MG63 (cell line): Measurements from ENCODE around the gene MRPS34. TPM values are rescaled to one million over a fixed set of nuclear protein-coding genes. Genes with fewer than 3 reads are reported as not detected.
"Not testable (repeated sequence)": the region's sequence is repeated elsewhere in the genome, so short reads cannot be mapped to it uniquely, and the experiment has no call there.

Experiments
- DNase-seq: peaks from one replicate; pipeline ENCODE4 v3.0.0-alpha.2; 2020
- H3K27me3 ChIP-seq: fragments of 250-450 bp; sonication (Bioruptor Pico); 2 replicates; pipeline ENCODE4 v1.5.1; 2020; ENCODE audit warnings: mild to moderate bottlenecking, moderate library complexity
- H3K36me3 ChIP-seq: fragments of 250-450 bp; sonication (Bioruptor Pico); 2 replicates; pipeline ENCODE4 v1.5.1; 2020; ENCODE audit warnings: mild to moderate bottlenecking, moderate library complexity
- H3K4me3 ChIP-seq: fragments of 250-450 bp; sonication (Bioruptor Pico); 2 replicates; pipeline ENCODE4 v1.5.1; 2020; ENCODE audit warnings: mild to moderate bottlenecking, moderate library complexity
- H3K9me3 ChIP-seq: fragments of 250-450 bp; sonication (Bioruptor Pico); 2 replicates; pipeline ENCODE4 v1.5.1; 2020; ENCODE audit warnings: mild to moderate bottlenecking, moderate library complexity
- total RNA-seq: library from RNA; depleted of rRNA; stranded (reverse); fragments of >200 nt; shearing (Covaris generic); gene quantifications from 2 replicates; pipeline ENCODE4 v1.2.3, GENCODE V29; 2014; ENCODE audit warnings: low replicate concordance

The MRPS34 gene
- total RNA-seq, 1 experiment from 2014 or later, result 225 TPM

- 0 out of 2 replicates have a peak, but pooled peaks cover 7% of the 10 kb centered on the region for H3K9me3 ChIP-seq
- no peak for DNase-seq
- H3K27me3 ChIP-seq, result no peaks in the 10 kb centered on the region
- H3K4me3 ChIP-seq, result no peak overlapping the region
- H3K36me3 ChIP-seq, result peaks cover 49% of the 10 kb centered on the region
Observed at GRCh38 chr16:1808691-1809090, 35.8 kb upstream of the MRPS34 start.

GRCh38 chr16:1807626-1808025, 34.7 kb upstream of the MRPS34 start:
- no peak for DNase-seq
- H3K9me3 ChIP-seq, result 0 out of 2 replicates have a peak, but pooled peaks cover 7% of the 10 kb centered on the region

GRCh38 chr16:1800701-1801100, 27.8 kb upstream of the MRPS34 start:
- Histone ChIP-seq H3K9me3 (peaks cover 11% of the 10 kb centered on the region), H3K4me3 (no peak overlapping the region), H3K36me3 (peaks cover 6% of the 10 kb centered on the region), H3K27me3 (no peaks in the 10 kb centered on the region)
- DNase-seq, result no peak

More at GRCh38 chr16:1807626-1808025, 34.7 kb upstream of the MRPS34 start:
- Histone ChIP-seq H3K36me3 (peaks cover 46% of the 10 kb centered on the region), H3K4me3 (no peak overlapping the region), H3K27me3 (no peaks in the 10 kb centered on the region)

GRCh38 chr16:1799263-1799662, 26.3 kb upstream of the MRPS34 start:
- H3K9me3 ChIP-seq, result peaks cover 11% of the 10 kb centered on the region
- H3K4me3 ChIP-seq, DNase-seq, H3K27me3 ChIP-seq, H3K36me3 ChIP-seq: not testable (repeated sequence)

GRCh38 chr16:1794908-1795666, 22.2 kb upstream of the MRPS34 start:
- DNase-seq, result no peak
- no peaks in the 10 kb centered on the region for H3K27me3 ChIP-seq
- H3K36me3 ChIP-seq, result peaks cover 4% of the 10 kb centered on the region; the same call in 1 of the 2 replicates
- peaks cover 11% of the 10 kb centered on the region for H3K9me3 ChIP-seq
- no peak overlapping the region for H3K4me3 ChIP-seq

GRCh38 chr16:1794221-1794871, 21.4 kb upstream of the MRPS34 start:
- Histone ChIP-seq H3K27me3 (no peaks in the 10 kb centered on the region), H3K9me3 (peaks cover 10% of the 10 kb centered on the region), H3K4me3 (no peak overlapping the region), H3K36me3 (peaks cover 5% of the 10 kb centered on the region; the same call in 1 of the 2 replicates)
- no peak for DNase-seq

- DNase-seq, result no peak
- peaks cover 11% of the 10 kb centered on the region for H3K36me3 ChIP-seq
- no peak within 1 kb of the TSS for H3K4me3 ChIP-seq
- H3K9me3 ChIP-seq, result peaks cover 8% of the 10 kb centered on the region
- no peaks in the 10 kb centered on the region for H3K27me3 ChIP-seq
Observed at GRCh38 chr16:1793578-1794220, 20.8 kb upstream of the MRPS34 start, which contains the start of gene IGFALS. Gene IGFALS (minus strand): TSS chr16:1793705. CDS start chr16:1793652, 53 bp downstream.

- Histone ChIP-seq H3K4me3 (no peak overlapping the region), H3K9me3 (peaks cover 3% of the 10 kb centered on the region), H3K27me3 (no peaks in the 10 kb centered on the region), H3K36me3 (peaks cover 18% of the 10 kb centered on the region)
- DNase-seq, result no peak
Observed at GRCh38 chr16:1792836-1793577, 20.1 kb upstream of the MRPS34 start.

- Histone ChIP-seq H3K36me3 (peaks cover 23% of the 10 kb centered on the region), H3K4me3 (no peak overlapping the region), H3K27me3 (no peaks in the 10 kb centered on the region), H3K9me3 (no peaks in the 10 kb centered on the region)
- DNase-seq, result no peak
Observed at GRCh38 chr16:1791943-1792812, 19.2 kb upstream of the MRPS34 start.

GRCh38 chr16:1791256-1791942, 18.5 kb upstream of the MRPS34 start:
- H3K4me3 ChIP-seq, result no peak overlapping the region
- H3K9me3 ChIP-seq, result no peaks in the 10 kb centered on the region
- H3K36me3 ChIP-seq, result peaks cover 30% of the 10 kb centered on the region
- DNase-seq, result no peak
- no peaks in the 10 kb centered on the region for H3K27me3 ChIP-seq

- no peaks in the 10 kb centered on the region for H3K27me3 ChIP-seq
- peaks cover 37% of the 10 kb centered on the region for H3K36me3 ChIP-seq
- H3K9me3 ChIP-seq, result no peaks in the 10 kb centered on the region
- DNase-seq, result no peak
- H3K4me3 ChIP-seq, result no peak overlapping the region
Observed at GRCh38 chr16:1790611-1791255, 17.8 kb upstream of the MRPS34 start.

- Histone ChIP-seq H3K4me3 (no peak overlapping the region), H3K36me3 (peaks cover 41% of the 10 kb centered on the region), H3K27me3 (no peaks in the 10 kb centered on the region), H3K9me3 (no peaks in the 10 kb centered on the region)
- DNase-seq, result no peak
Observed at GRCh38 chr16:1790261-1790610, 17.3 kb upstream of the MRPS34 start.

GRCh38 chr16:1789643-1790045, 16.7 kb upstream of the MRPS34 start:
- H3K4me3 ChIP-seq, result no peak overlapping the region
- peaks cover 43% of the 10 kb centered on the region for H3K36me3 ChIP-seq
- no peak for DNase-seq
- no peaks in the 10 kb centered on the region for H3K9me3 ChIP-seq
- H3K27me3 ChIP-seq, result no peaks in the 10 kb centered on the region

- H3K36me3 ChIP-seq, result peaks cover 50% of the 10 kb centered on the region
Observed at GRCh38 chr16:1788708-1789100, 15.8 kb upstream of the MRPS34 start.

GRCh38 chr16:1788095-1788707, 15.3 kb upstream of the MRPS34 start:
- no peak for DNase-seq
- no peak overlapping the region for H3K4me3 ChIP-seq
- peaks cover 53% of the 10 kb centered on the region for H3K36me3 ChIP-seq
- H3K27me3 ChIP-seq, result no peaks in the 10 kb centered on the region
- H3K9me3 ChIP-seq, result no peaks in the 10 kb centered on the region

More at GRCh38 chr16:1788708-1789100, 15.8 kb upstream of the MRPS34 start:
- Histone ChIP-seq H3K4me3 (no peak overlapping the region), H3K9me3 (no peaks in the 10 kb centered on the region), H3K27me3 (no peaks in the 10 kb centered on the region)
- no peak for DNase-seq
